Measurements from ENCODE around the gene NRGN. TPM values are rescaled to one million over a fixed set of nuclear protein-coding genes. Genes with fewer than 3 reads are reported as not detected.

The NRGN gene
- total and polyA plus RNA-seq, 10 of the 15 experiments (the other 5 are each of a cell fraction or from before 2014, with no cell fraction given), result 0.36 to 3.2 (median 1.1) TPM; not detected in 2

GRCh38 chr11:124762624-124763155 is 22.9 kb downstream of the NRGN start (continued):
- TF ChIP-seq CEBPB (IDR thresholded peaks at IDR 0.05; ENCODE audit: borderline replicate concordance in 1 of 2, low read depth in 2 of 2, low read length in 2 of 2) (no peak), NR2C2 (IDR thresholded peaks at IDR 0.05; ENCODE audit: borderline replicate concordance, control insufficient read depth, insufficient read length, low read depth) (no peak), JUND (IDR thresholded peaks at IDR 0.05; ENCODE audit: low read depth, low read length) (no peak), STAT1 (conservative IDR thresholded peaks at IDR 0.05) (no peak), RFX5 (IDR thresholded peaks at IDR 0.05; ENCODE audit: low read depth, low read length) (no peak), SRF (IDR thresholded peaks at IDR 0.05; ENCODE audit: low read depth in 2 of 2, low read length in 2 of 2) (no peak), EGR1 (IDR thresholded peaks at IDR 0.05; ENCODE audit: borderline replicate concordance in 1 of 2, low read depth in 2 of 2, low read length in 2 of 2) (no peak), EED (IDR thresholded peaks at IDR 0.05; ENCODE audit: low read depth) (peak; percentile 77), JUNB (IDR thresholded peaks at IDR 0.05) (no peak), ZNF622 (IDR thresholded peaks at IDR 0.05) (no peak), STAT3 (IDR thresholded peaks at IDR 0.05; ENCODE audit: low read depth, low read length) (no peak), SMC3 (IDR thresholded peaks at IDR 0.05; ENCODE audit: borderline replicate concordance, low read length) (no peak), MXI1 (IDR thresholded peaks at IDR 0.05; ENCODE audit: low read depth, low read length) (peak; percentile 22), CTCF (IDR thresholded peaks at IDR 0.05 in 2 of 3, conservative IDR thresholded peaks at IDR 0.05 in 1 of 3; ENCODE audit: control insufficient read depth in 2 of 3, extremely low read depth in 1 of 3, insufficient read depth in 1 of 3, low read depth in 3 of 3, low read length in 3 of 3) (peak in 1 of 3 experiments; percentile 14; a peak in 1 of 6 replicates), PRDM15 (CRISPR knock-in tag; IDR thresholded peaks at IDR 0.05) (no peak), IRF5 (IDR thresholded peaks at IDR 0.05; ENCODE audit: borderline replicate concordance) (no peak), LARP7 (IDR thresholded peaks at IDR 0.05) (peak; percentile 63), ZNF274 (IDR thresholded peaks at IDR 0.05; ENCODE audit: insufficient read depth, insufficient read length) (no peak), KDM1A (IDR thresholded peaks at IDR 0.05; ENCODE audit: borderline replicate concordance) (no peak), FOXK2 (IDR thresholded peaks at IDR 0.05) (no peak), IKZF2 (IDR thresholded peaks at IDR 0.05) (peak in 1 of 2 experiments; percentile 51; a peak in 1 of 4 replicates), EZH2 (IDR thresholded peaks at IDR 0.05; ENCODE audit: borderline replicate concordance, control insufficient read depth, low read depth, low read length) (no peak), POLR2A (IDR thresholded peaks at IDR 0.05; ENCODE audit: low read depth, low read length) (no peak; the same call in 1 of the 2 replicates)

Data from GM12878 (cell line).